ENCODE data around the gene MOCS3. TPM values are rescaled to one million over a fixed set of nuclear protein-coding genes. Genes with fewer than 3 reads are reported as not detected.

The MOCS3 gene
- polyA plus RNA-seq, 1 donor from 2014 or later, result 5.5 TPM

DNA sequence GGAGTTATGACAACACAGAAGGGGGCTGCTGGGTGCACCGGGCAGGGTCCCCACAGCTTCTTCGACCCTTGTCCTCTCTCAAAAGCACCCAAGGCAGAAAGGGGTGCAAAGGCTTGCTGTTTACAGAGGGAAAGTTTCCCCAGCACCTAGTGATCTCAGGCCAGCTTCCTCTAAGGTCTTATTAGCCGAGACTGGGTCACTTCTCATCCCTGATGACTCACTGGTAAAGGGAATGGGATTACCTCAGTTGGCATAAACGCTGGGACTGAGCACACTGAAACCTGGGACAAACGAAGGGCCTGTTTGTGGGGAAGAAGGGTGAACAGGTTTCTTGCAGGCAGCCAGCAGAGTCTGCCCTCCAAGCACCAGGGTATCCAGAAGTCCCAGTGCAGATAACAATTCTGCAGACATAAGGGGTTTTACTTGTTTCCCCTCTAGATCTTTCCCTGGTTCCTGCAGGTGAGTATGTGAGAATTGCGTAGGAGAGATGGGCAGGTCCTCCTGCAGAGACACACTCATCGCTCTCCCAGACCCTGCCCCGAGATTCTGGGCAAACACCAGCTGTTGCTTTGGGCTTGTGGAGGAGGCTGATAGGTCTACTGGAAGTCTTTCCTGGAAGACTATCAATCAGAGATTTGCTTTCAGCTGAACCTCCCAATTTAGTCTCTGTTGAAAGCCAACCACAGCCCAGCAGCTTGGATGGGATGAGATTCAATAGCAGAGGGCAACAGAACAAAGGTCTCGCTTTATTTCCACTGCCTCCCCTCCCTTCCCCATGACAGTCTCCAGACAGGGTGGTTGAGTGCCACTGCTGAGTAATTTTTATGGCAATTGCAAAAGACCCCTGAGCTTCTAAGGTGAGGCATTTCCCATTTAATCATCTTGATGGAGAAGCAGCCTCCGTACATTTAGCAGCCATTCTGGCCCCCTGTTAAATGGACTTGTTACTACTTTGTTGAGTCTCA, 38.6 kb downstream of the MOCS3 start:
- no peaks in the 10 kb centered on the region for H3K27me3 ChIP-seq (ENCODE audit: insufficient read depth, low read depth, low read length)
- no peaks in the 10 kb centered on the region for H3K9me2 ChIP-seq (ENCODE audit: insufficient read depth, low read length)
- H3K27ac ChIP-seq (ENCODE audit: low read length), result no peak overlapping the region
- no peak overlapping the region for H3K4me2 ChIP-seq (ENCODE audit: low read length)
- H3K4me3 ChIP-seq (ENCODE audit: low read length), result no peak overlapping the region
- H3K9ac ChIP-seq (ENCODE audit: low read length), result no peak overlapping the region
- H3K36me3 ChIP-seq (ENCODE audit: insufficient read depth, low read length), result no peaks in the 10 kb centered on the region
- no peaks in the 10 kb centered on the region for H3K9me3 ChIP-seq (ENCODE audit: low read length)
- TF ChIP-seq RAD21 (conservative IDR thresholded peaks at IDR 0.05), result no peak
- TF ChIP-seq, protein P1, sequence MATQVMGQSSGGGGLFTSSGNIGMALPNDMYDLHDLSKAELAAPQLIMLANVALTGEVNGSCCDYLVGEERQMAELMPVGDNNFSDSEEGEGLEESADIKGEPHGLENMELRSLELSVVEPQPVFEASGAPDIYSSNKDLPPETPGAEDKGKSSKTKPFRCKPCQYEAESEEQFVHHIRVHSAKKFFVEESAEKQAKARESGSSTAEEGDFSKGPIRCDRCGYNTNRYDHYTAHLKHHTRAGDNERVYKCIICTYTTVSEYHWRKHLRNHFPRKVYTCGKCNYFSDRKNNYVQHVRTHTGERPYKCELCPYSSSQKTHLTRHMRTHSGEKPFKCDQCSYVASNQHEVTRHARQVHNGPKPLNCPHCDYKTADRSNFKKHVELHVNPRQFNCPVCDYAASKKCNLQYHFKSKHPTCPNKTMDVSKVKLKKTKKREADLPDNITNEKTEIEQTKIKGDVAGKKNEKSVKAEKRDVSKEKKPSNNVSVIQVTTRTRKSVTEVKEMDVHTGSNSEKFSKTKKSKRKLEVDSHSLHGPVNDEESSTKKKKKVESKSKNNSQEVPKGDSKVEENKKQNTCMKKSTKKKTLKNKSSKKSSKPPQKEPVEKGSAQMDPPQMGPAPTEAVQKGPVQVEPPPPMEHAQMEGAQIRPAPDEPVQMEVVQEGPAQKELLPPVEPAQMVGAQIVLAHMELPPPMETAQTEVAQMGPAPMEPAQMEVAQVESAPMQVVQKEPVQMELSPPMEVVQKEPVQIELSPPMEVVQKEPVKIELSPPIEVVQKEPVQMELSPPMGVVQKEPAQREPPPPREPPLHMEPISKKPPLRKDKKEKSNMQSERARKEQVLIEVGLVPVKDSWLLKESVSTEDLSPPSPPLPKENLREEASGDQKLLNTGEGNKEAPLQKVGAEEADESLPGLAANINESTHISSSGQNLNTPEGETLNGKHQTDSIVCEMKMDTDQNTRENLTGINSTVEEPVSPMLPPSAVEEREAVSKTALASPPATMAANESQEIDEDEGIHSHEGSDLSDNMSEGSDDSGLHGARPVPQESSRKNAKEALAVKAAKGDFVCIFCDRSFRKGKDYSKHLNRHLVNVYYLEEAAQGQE (IDR thresholded peaks at IDR 0.05; ENCODE audit: borderline replicate concordance), result no peak
- TF ChIP-seq TAF1 (IDR thresholded peaks at IDR 0.05; ENCODE audit: low read depth), result no peak
- no peaks in the 10 kb centered on the region for H3F3A ChIP-seq (ENCODE audit: insufficient read depth, low read length, poor library complexity, severe bottlenecking)
- no peaks in the 10 kb centered on the region for H3K79me2 ChIP-seq (replicated peaks; ENCODE audit: insufficient read depth, low read length)
- H4K20me1 ChIP-seq (ENCODE audit: insufficient read depth), result no peaks in the 10 kb centered on the region
- H2AFZ ChIP-seq (ENCODE audit: low read depth, low read length), result no peak overlapping the region

DNA sequence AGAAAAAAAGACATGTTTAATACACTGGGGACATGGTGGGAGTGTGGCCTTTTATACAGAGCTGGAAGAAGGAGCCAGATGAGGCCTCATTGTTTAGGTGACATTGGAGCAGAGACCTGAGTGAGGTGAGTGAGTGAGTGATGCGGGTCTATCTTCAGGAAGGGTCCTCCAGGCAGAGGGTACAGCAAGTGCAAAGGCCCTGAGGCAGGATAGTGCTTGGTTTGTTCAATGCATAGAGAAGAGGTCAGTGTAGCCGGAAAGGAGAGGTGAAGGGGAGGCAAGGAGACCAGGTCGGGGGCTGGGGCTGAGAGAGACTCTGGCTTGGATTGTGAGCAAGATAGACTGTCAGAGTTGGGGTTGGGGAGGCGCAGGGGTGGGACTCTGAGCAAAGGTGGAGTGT, 40.7 kb downstream of the MOCS3 start:
- H3K4me3 ChIP-seq (ENCODE audit: low read length), result no peak overlapping the region
- TF ChIP-seq, protein P2, sequence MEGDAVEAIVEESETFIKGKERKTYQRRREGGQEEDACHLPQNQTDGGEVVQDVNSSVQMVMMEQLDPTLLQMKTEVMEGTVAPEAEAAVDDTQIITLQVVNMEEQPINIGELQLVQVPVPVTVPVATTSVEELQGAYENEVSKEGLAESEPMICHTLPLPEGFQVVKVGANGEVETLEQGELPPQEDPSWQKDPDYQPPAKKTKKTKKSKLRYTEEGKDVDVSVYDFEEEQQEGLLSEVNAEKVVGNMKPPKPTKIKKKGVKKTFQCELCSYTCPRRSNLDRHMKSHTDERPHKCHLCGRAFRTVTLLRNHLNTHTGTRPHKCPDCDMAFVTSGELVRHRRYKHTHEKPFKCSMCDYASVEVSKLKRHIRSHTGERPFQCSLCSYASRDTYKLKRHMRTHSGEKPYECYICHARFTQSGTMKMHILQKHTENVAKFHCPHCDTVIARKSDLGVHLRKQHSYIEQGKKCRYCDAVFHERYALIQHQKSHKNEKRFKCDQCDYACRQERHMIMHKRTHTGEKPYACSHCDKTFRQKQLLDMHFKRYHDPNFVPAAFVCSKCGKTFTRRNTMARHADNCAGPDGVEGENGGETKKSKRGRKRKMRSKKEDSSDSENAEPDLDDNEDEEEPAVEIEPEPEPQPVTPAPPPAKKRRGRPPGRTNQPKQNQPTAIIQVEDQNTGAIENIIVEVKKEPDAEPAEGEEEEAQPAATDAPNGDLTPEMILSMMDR (IDR thresholded peaks at IDR 0.05; ENCODE audit: poor library complexity, severe bottlenecking), result no peak
- TF ChIP-seq SMC3 (conservative IDR thresholded peaks at IDR 0.05; ENCODE audit: poor library complexity) (no peak), RAD21 (conservative IDR thresholded peaks at IDR 0.05) (no peak), TAF1 (IDR thresholded peaks at IDR 0.05; ENCODE audit: low read depth) (no peak), MXI1 (conservative IDR thresholded peaks at IDR 0.05; ENCODE audit: poor library complexity, severe bottlenecking) (no peak), EZH2 (IDR thresholded peaks at IDR 0.05; ENCODE audit: borderline replicate concordance, insufficient read depth, low read length, poor library complexity, severe bottlenecking) (no peak), POLR2AphosphoS5 (IDR thresholded peaks at IDR 0.05) (no peak), EP300 (conservative IDR thresholded peaks at IDR 0.05; ENCODE audit: poor library complexity, severe bottlenecking) (no peak)
- TF ChIP-seq, protein P1 (IDR thresholded peaks at IDR 0.05; ENCODE audit: borderline replicate concordance), result no peak
- no peaks in the 10 kb centered on the region for H3K36me3 ChIP-seq (ENCODE audit: insufficient read depth, low read length)
- no peak overlapping the region for H3K27ac ChIP-seq (ENCODE audit: low read length)
- no peak overlapping the region for H3K4me2 ChIP-seq (ENCODE audit: low read length)
- H2AFZ ChIP-seq (ENCODE audit: low read depth, low read length), result no peak overlapping the region
- H3K27me3 ChIP-seq (ENCODE audit: insufficient read depth, low read depth, low read length), result no peaks in the 10 kb centered on the region
- no peaks in the 10 kb centered on the region for H4K20me1 ChIP-seq (ENCODE audit: insufficient read depth)
- H3F3A ChIP-seq (ENCODE audit: insufficient read depth, low read length, poor library complexity, severe bottlenecking), result no peaks in the 10 kb centered on the region
- H3K9me2 ChIP-seq (ENCODE audit: insufficient read depth, low read length), result no peaks in the 10 kb centered on the region
- H3K9me3 ChIP-seq (ENCODE audit: low read length), result no peaks in the 10 kb centered on the region
- H3K79me2 ChIP-seq (replicated peaks; ENCODE audit: insufficient read depth, low read length), result no peaks in the 10 kb centered on the region
- H3K9ac ChIP-seq (ENCODE audit: low read length), result no peak overlapping the region
